Transverse colon (tissue), 4 donors: Measurements from ENCODE around the gene CNMD. TPM values are rescaled to one million over a fixed set of nuclear protein-coding genes. Genes with fewer than 3 reads are reported as not detected.
A peak's percentile ranks its signal among the peaks of the same experiment; 100 is the strongest.

Experiments
- DNase-seq: peaks from one replicate; pipeline ENCODE4 v3.0.0-alpha.2; 2019
- H3K27ac ChIP-seq, 4 donors: fragments of 200-600 bp; sonication (generic); 2 replicates each; pipeline ENCODE4 v1.5.1; 2016 to 2018; ENCODE audit warnings: inconsistent platforms in 4 of 4
- H3K27me3 ChIP-seq: fragments of 200-600 bp; sonication (generic); 2 replicates; pipeline ENCODE4 v1.5.1; 2017; ENCODE audit warnings: inconsistent platforms
- H3K36me3 ChIP-seq, 4 donors: fragments of 200-600 bp; sonication (generic); 2 replicates each; pipeline ENCODE4 v1.5.1; 2017 to 2019; ENCODE audit warnings: inconsistent platforms in 4 of 4
- H3K4me1 ChIP-seq, 4 donors: fragments of 200-600 bp; sonication (generic); 2 replicates each; pipeline ENCODE4 v1.5.1; 2017 to 2020; ENCODE audit warnings: inconsistent platforms in 4 of 4
- H3K4me3 ChIP-seq, 4 donors: fragments of 200-600 bp; sonication (generic); 1 replicate in 1 of 4; 2 replicates in 3 of 4; pipeline versions ENCODE4 v1.5.1 to v1.6.1; 2017 to 2019; ENCODE audit warnings: inconsistent platforms in 4 of 4
- H3K9me3 ChIP-seq, 2 donors: fragments of 200-600 bp; sonication (generic); 2 replicates each; pipeline ENCODE4 v1.5.1; 2017 to 2019; ENCODE audit warnings: inconsistent platforms in 2 of 2
- CTCF ChIP-seq, 5 experiments: fragments of 200-600 bp in 3 of 5; fragments of 450-650 bp in 2 of 5; sonication (generic) in 3 of 5; IDR thresholded peaks; 1 replicate in 2 of 5; 2 replicates in 3 of 5; pipeline ENCODE4 v1.5.1; 2016 to 2017; ENCODE audit warnings: antibody characterized with exemption in 5 of 5, inconsistent platforms in 3 of 5, mild to moderate bottlenecking in 2 of 5, moderate library complexity in 1 of 5
- EP300 ChIP-seq: sonication (generic); formaldehyde crosslinking; IDR thresholded peaks from one replicate; pipeline ENCODE4 v1.6.1; 2017; ENCODE audit warnings: antibody characterized with exemption, low read depth
- POLR2A ChIP-seq: fragments of 450-650 bp; IDR thresholded peaks from one replicate; pipeline ENCODE4 v1.6.1; 2016; ENCODE audit warnings: antibody characterized with exemption, mild to moderate bottlenecking, moderate library complexity
- POLR2AphosphoS5 ChIP-seq, 3 donors: sonication (generic); formaldehyde crosslinking; IDR thresholded peaks; one replicate each; pipeline ENCODE4 v1.6.1; 2016; ENCODE audit warnings: antibody characterized with exemption in 3 of 3
- WGBS, 2 donors: methylation state at CpG; one replicate each; pipeline ENCODE4 v1.1.5; 2018; ENCODE audit warnings: low coverage in 1 of 2; 5-methylcytosine and 5-hydroxymethylcytosine counted together
- in situ Hi-C, 4 donors: fragments of 200-750 bp; cut with MboI; loops; one replicate each; pipeline versions ENCODE4 v1.15.0 to v1.15.1; 2017; ENCODE audit warnings: low sequenced_read_pairs in 3 of 4, low pct_ligation_motif_present in 1 of 4, low pct_unique_long_range_greater_than_20kb in 1 of 4
- intact Hi-C: fragments of 100-400 bp; cut with DNase I; formaldehyde crosslinking; loops from one replicate; pipeline ENCODE4 v1.15.1; 2023; ENCODE audit warnings: low total_unique reads
- total RNA-seq, 4 donors: library from RNA; depleted of rRNA; stranded (reverse); fragments of >200 nt; gene quantifications; one replicate each; pipeline ENCODE4 v1.1.0, GENCODE V29; 2016

Gene CNMD
- total RNA-seq, 4 donors from 2014 or later = not detected

DNA sequence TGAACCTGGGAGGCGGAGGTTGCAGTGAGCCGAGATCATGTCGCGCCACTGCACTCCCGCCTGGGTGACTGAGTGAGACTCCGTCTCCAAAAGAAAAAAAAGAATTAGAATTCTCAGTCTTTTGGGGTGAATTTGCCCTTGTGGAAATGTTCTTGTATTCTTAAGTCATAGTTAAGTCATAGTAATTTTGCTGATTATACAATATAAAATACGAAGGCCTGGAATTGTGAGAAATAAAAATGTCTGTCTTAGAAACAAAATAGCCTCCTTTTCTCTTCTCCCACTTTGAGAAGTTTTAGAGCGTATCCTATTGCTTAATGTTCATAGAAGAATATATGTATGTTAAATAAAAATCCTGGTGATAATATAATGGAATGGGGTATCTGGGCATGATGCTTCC, 68.9 kb downstream of the CNMD start:
- no peaks in the 10 kb centered on the region for H3K27me3 ChIP-seq
- TF ChIP-seq EP300 = no peak
- H3K36me3 ChIP-seq = peaks cover 0 to 40% (median 15%) of the 10 kb centered on the region in 4 donors
- no peak overlapping the region for H3K27ac ChIP-seq
- no peak for DNase-seq
- in situ Hi-C loops = loop anchor here in 3 of 4 donors (25.0 kb wide), 2 partner anchors 208 to 233 kb away; partner anchors contain the start of genes CKAP2 (in 2 of the 3) and VPS36 (in 2 of the 3)
- no peaks in the 10 kb centered on the region for H3K4me1 ChIP-seq
- 96 to 97% methylated on average over 4 to 8 of the region's 8 CpGs for WGBS, 2 donors
- no peaks in the 10 kb centered on the region for H3K9me3 ChIP-seq
- intact Hi-C loops = no loop called here
- no peak overlapping the region for H3K4me3 ChIP-seq

GRCh38 chr13:52669677-52670076, 69.9 kb downstream of the CNMD start:
- no peaks in the 10 kb centered on the region for H3K27me3 ChIP-seq
- H3K4me3 ChIP-seq = no peak overlapping the region
- DNase-seq = no peak
- in situ Hi-C loops = loop anchor here in 3 of 4 donors (25.0 kb wide), 2 partner anchors 207 to 232 kb away; partner anchors contain the start of genes CKAP2 (in 2 of the 3) and VPS36 (in 2 of the 3)
- TF ChIP-seq EP300 (no peak), POLR2A (no peak), CTCF (IDR thresholded peaks at IDR 0.05) (no peak)
- H3K27ac ChIP-seq = no peak overlapping the region
- peaks cover 0 to 42% (median 17%) of the 10 kb centered on the region in 4 donors for H3K36me3 ChIP-seq
- intact Hi-C loops = no loop called here
- no peaks in the 10 kb centered on the region for H3K4me1 ChIP-seq
- WGBS, 2 donors = 82 to 87% methylated on average over 2 of the region's 2 CpGs
- no peaks in the 10 kb centered on the region for H3K9me3 ChIP-seq

DNA sequence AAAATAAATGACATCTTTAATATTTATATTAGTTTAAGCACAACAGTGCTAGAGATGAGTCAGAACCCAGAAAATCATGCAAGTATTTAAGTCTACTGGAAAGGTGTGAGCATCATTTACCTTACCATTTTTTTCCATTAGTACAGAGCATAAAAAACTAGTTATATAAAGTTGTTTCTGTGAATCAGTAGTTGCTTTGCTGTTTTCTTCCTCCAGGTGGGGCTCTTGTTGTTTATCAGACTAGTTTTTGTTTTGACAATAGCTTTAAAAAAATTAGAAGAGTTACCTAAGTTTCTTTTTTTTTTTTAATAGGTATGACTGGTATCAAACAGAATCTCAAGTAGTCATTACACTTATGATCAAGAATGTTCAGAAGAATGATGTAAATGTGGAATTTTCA, 74.3 kb downstream of the CNMD start:
- in situ Hi-C loops = loop anchor here in 3 of 4 donors (25.0 kb wide), 2 partner anchors 203 to 228 kb away; partner anchors contain the start of genes CKAP2 (in 2 of the 3) and VPS36 (in 2 of the 3)

DNA sequence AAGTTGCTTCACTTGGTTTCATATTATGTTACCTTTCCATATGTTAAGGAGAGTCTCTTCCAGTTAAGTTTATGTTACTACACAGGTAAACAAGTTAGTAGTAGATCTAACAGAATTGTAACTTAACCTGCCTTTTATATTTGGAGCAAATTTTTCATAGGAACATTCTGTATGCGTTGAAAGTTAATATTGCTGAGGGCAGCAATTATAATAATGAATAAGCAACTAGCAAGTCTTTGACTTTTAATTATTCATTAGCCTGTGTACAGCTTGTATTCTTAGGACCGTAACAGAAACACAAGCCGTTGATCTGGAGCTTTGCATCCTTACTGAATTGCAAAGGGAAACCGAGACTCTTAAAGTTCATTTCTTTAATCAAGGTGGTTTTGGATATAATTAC, 75.3 kb downstream of the CNMD start:
- TF ChIP-seq POLR2A (no peak), CTCF (IDR thresholded peaks at IDR 0.05) (no peak), EP300 (no peak), POLR2AphosphoS5 (IDR thresholded peaks at IDR 0.05) (no peak)
- Histone ChIP-seq H3K27me3 (no peaks in the 10 kb centered on the region), H3K27ac (no peak overlapping the region), H3K36me3 (peaks cover 0 to 72% (median 30%) of the 10 kb centered on the region in 4 donors), H3K4me3 (no peak overlapping the region), H3K9me3 (no peaks in the 10 kb centered on the region), H3K4me1 (no peaks in the 10 kb centered on the region)
- intact Hi-C loops = no loop called here
- in situ Hi-C loops = loop anchor here in 3 of 4 donors (25.0 kb wide), 2 partner anchors 202 to 227 kb away; partner anchors contain the start of genes CKAP2 (in 2 of the 3) and VPS36 (in 2 of the 3)
- no peak for DNase-seq
- WGBS, 2 donors = 96 to 100% methylated on average over 3 to 4 of the region's 4 CpGs

More for the DNA sequence above, 74.3 kb downstream of the CNMD start:
- Histone ChIP-seq H3K4me3 (no peak overlapping the region), H3K27ac (no peak overlapping the region), H3K9me3 (no peaks in the 10 kb centered on the region), H3K4me1 (no peaks in the 10 kb centered on the region), H3K36me3 (peaks cover 0 to 69% (median 30%) of the 10 kb centered on the region in 4 donors), H3K27me3 (no peaks in the 10 kb centered on the region)
- DNase-seq = no peak
- intact Hi-C loops = no loop called here
- TF ChIP-seq POLR2AphosphoS5 (IDR thresholded peaks at IDR 0.05) (no peak), CTCF (IDR thresholded peaks at IDR 0.05) (peak in 3 of 5 experiments; percentile 7 to 26 (median 22)), POLR2A (no peak)

- WGBS, 2 donors = 81 to 88% methylated on average over 2 of the region's 2 CpGs
- in situ Hi-C loops = loop anchor here in 3 of 4 donors (25.0 kb wide), 2 partner anchors 197 to 222 kb away; partner anchors contain the start of genes CKAP2 (in 2 of the 3) and VPS36 (in 2 of the 3)
Measured at GRCh38 chr13:52659340-52659739, 80.3 kb downstream of the CNMD start.

More at GRCh38 chr13:52659340-52659739, 80.3 kb downstream of the CNMD start:
- TF ChIP-seq POLR2AphosphoS5 (IDR thresholded peaks at IDR 0.05) = no peak
- TF ChIP-seq POLR2A = no peak
- TF ChIP-seq EP300 = no peak
- TF ChIP-seq CTCF (IDR thresholded peaks at IDR 0.05) = no peak
- no peak for DNase-seq
- no peaks in the 10 kb centered on the region for H3K9me3 ChIP-seq
- no peak overlapping the region for H3K27ac ChIP-seq
- peaks cover 0 to 58% (median 27%) of the 10 kb centered on the region in 4 donors for H3K36me3 ChIP-seq
- H3K27me3 ChIP-seq = no peaks in the 10 kb centered on the region
- intact Hi-C loops = no loop called here
- H3K4me1 ChIP-seq = peaks cover 0 to 22% (median 10%) of the 10 kb centered on the region in 4 donors
- H3K4me3 ChIP-seq = no peak overlapping the region
